NCI-H1092 treated with DMSO at 0.1 percent for 48 hours (cell line): ENCODE measurements around the gene SPRYD4.
A peak's percentile ranks its signal among the peaks of the same experiment; 100 is the strongest.
"Not testable (repeated sequence)": the region's sequence is repeated elsewhere in the genome, so short reads cannot be mapped to it uniquely, and the experiment has no call there.

Experiments
- DNase-seq: peaks from one replicate; lab custom pipeline; 2025; lab: John Stamatoyannopoulos, UW

The SPRYD4 gene

GRCh38 chr12:56468216-56469006 lies at the start of gene SPRYD4:
Gene SPRYD4 (plus strand): TSS chr12:56468578. CDS start chr12:56468592, 14 bp downstream.
- peak; percentile 87 for DNase-seq

- DNase-seq = no peak
Measured at GRCh38 chr12:56420411-56420810, 48.0 kb upstream of the SPRYD4 start.

DNA sequence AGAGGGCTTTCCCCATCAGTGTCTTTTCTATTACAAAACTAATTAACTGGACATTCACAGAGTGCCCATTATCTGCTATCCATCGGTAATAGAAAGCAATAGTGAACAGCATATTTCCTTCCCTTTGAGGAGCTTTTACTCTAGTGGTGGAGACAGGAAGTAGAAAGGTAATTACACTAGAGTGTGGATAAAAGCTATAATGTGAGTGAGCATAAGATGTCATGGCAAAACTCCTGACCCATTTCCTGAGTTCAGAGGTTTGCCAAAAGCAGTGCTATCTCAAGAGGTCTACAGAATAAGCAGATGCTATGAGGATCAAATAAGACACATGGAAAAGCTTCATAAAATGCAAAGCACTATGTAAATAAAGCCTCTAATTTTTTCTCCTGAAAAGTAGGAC lies 43.2 kb upstream of the SPRYD4 start:
- peak; percentile 1 for DNase-seq

DNA sequence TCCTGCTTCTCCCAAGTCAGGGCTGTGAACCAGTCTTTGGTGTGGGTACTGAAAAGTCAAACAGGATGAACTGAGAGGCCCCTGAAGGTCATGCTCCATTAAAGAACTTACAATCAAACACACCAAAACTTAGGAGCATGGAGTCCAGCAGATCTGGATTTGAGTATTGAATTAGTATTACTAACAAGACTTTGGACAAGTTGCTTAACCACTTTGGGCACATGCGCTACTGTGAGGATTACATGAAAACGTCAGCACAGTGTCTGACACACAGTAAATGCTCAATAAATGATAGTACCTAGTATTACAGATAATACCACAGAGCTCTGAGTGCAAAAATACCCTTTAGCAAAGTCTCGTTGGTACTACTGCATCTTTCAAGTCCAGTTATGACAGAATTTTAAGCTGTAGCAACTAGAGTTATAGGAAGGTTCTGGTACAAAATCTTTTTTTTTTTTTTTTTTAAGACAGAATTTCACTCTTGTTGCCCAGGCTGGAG lies 42.4 kb upstream of the SPRYD4 start:
- no peak for DNase-seq

GRCh38 chr12:56431288-56431687 lies 37.1 kb upstream of the SPRYD4 start:
- no peak for DNase-seq

DNA sequence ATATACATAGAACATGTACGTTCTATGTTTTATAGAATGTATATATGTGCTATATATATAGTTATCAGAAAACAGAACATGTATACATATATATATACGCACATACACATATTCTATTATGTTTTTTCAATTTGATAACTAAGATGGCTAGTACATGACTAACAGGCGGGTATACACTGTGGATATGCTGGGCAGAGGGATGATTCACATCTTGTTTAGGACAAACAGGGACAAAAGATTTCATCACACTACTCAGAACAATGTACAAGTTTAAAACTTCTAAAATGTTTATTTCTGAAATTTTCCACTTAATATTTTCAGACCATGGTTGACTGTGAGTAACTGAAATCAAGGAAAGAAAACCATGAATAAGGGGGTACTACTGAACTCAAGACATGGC lies 36.5 kb upstream of the SPRYD4 start:
- no peak for DNase-seq

DNA sequence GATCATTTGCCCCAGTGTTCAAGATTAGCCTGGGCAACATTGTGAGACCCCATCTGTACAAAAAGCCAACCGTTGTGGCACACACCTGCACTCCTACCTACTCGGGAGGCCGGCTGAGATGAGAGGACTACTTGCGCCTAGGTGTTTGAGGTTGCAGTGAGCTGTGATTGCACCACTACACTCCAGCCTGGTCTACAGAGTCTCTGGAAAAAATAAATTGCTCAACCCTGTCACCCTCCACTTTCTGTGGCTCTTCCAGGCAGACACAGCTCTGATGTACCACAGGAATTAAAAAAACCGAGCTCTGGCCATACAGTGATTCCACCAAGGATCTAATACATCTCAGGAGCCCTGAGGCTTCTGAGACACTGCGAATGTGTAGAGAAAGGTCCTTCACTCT lies 33.5 kb upstream of the SPRYD4 start:
- DNase-seq = no peak

DNA sequence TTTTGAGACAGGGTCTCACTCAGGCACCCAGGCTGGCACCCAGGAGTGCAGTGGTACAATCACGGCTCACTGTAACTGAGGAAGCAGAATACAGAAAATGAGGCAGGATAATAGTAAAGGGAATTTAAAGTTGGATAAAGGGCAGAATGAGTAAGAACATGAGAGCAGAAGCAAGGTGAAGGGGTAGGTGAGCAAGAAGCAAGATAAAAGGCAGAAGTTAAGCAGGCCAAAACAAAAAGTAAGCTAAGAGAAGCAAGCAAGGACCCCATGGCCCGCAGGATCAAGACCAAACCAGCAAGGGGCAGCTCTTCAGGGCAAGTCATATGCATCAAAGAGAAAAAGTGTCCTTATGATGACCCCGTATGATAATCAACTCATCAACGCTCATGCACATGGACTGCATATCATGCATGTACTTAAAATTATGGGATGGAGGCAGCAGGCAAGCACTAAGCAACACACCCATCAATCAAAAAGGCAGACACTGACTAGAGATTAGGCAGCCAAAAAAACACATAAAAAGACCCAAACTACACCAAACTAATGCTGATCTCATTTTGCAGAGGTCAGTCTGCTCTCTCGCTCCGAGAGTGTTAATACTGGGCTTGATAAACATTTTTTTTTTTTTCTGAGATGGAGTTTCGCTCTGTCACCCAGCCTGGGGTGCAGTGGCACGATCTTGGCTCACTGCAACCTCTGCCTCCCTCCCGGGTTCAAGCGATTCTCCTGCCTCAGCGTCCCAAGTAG lies 30.8 kb upstream of the SPRYD4 start:
- no peak for DNase-seq

DNA sequence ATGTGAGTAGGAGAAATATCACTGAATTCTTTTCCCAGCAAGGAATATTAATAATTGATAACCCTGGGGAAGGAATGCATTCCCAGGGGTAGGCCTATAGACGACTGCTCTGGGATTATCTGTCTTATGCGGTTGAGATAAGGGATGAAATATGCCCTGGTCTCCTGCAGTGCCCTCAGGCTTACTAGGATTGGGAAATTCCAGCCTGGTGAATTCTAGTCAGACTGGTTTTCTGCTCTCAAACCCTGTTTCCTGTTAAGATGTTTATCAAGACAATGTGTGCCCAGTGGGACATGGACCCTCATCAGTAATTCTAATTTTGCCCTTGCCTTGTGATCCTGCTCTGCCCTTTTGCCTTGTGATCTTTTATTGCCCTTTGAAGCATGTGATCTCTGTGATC lies 25.2 kb upstream of the SPRYD4 start:
- not testable (repeated sequence) for DNase-seq

DNA sequence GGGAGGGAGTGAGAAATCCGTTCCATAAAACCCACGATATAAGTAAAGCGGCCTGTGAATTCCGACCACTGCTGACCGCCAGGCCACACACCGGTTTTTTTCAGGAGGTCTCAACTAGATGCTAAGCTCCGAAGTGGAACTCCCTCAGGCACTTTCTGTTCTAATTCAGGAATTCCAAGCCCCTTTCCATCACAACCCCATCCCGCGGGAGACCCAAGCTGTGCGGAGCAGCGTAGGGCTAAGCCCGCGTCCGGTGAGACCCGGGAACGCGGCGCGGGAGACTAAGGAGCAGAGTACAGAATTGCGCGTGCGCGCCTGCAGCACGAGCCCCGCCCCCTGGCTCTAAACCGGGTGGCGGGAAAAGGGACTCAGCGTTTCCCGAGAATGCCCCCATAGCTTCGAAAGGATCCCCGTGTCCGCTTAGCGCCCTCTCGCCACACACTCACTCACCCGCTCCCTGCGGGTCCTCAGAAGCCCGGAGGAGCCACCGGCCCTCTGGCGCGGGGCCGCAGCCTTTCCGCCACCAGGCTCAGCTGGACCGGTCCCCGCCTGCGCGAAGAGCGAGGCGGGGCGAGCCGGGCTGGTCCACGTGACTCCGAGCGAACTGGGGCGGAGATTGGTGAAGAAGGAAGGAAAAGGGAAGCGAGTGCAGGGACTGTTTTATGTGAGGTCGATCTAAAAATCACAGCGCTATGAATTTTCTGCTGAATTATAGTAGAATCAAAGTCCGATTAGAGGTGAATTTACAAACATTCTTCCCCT lies 19.3 kb upstream of the SPRYD4 start, which contains the start of gene TIMELESS:
TSS of gene TIMELESS (minus strand) at position 567 of the 762 bp plus-strand sequence. CDS start 15,256 bp downstream, outside the sequence.
- peak; percentile 89 for DNase-seq

DNA sequence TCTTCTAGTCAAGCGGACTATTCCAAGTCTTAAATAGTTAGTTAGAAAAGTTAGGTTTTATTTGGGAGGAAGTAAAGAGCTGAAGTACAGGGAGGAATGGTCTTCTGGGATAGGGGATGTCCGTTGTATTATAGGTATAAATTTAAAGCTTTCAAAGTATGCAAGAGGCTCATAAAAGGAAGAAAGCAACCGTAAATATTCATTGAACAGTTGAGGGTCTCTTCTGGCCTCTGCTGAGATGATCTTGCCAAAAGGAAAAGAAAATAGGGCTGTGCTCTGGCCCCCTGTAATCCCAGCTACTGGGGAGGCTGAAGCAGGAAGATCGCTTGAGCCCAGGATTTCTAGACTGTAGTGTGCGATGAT lies 18.8 kb upstream of the SPRYD4 start:
- DNase-seq = no peak

DNA sequence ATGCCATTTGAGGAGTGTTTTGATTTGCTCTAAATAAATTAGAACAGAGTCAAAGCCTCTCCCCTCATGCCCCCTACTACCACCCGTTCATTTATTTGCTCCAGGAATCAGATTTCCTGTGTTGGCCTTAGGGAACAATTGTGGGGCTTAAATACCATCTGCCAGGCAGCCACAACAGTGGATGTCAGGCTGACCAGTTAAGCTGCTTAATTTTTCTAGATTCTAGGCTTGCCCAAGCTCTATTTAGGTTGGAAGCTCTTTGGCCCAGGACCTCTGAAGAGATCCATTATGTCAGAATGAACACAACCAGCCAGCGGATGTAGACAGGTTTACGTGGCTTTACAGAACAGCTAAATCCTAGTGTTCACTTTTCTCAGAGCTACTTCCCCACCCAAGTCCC lies 18.1 kb upstream of the SPRYD4 start:
- peak; percentile 36 for DNase-seq

DNA sequence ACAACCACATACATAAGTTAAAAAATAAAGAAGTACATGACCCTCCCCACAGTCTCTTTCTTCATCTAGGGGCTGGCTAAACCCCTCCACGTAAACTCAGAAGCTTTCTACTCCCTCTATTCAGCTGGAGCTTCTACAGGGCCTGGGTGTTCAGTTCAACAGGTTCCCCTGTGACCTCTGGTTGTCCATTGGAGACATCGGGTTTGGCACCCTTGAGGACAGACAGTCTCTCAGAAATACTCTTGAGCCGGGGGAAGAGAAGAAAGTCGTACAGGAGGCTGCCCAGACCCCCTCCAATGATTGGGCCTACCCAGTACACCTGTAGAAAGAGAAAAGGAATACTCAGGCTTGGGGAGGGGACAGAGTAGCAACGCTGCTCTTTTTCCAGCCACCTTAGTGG lies 17.2 kb upstream of the SPRYD4 start:
- DNase-seq = no peak

- DNase-seq = no peak
Measured at GRCh38 chr12:56454557-56454956, 13.8 kb upstream of the SPRYD4 start, which contains the start of gene MIP. Gene MIP (minus strand): TSS chr12:56454657. CDS start chr12:56454613, 44 bp downstream.

DNA sequence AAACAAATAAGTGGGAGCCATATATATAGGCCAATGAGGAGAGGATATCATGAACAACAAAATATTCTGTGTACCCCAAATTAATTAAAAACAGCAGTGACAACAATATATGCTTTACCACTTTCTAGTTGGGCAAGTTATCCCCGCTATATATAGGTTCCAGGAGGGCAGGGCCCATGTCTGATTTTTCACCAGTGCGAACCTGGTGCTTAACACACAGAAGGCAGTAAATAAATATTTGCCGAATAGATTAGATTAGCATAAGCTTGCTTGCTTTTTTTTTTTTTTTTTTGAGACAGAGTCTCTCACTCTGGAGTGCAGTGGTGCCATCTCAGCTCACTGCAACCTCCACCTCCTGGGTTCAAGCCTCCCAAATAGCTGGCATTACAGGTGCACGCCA lies 10.6 kb upstream of the SPRYD4 start:
- no peak for DNase-seq

GRCh38 chr12:56461235-56462159 lies 6.9 kb upstream of the SPRYD4 start:
- DNase-seq = no peak

- no peak for DNase-seq
Measured at GRCh38 chr12:56462565-56462964, 5.8 kb upstream of the SPRYD4 start.

GRCh38 chr12:56469007-56469930 lies 891 bp downstream of the SPRYD4 start:
- no peak for DNase-seq

- DNase-seq = no peak
Measured at GRCh38 chr12:56474389-56474788, 6.0 kb downstream of the SPRYD4 start.

- DNase-seq = no peak
Measured at GRCh38 chr12:56476143-56476542, 7.8 kb downstream of the SPRYD4 start.
